Urinary bladder (tissue), 4 donors: ENCODE results near the gene EPOP. TPM values are rescaled to one million over a fixed set of nuclear protein-coding genes. Genes with fewer than 3 reads are reported as not detected.
A peak's percentile ranks its signal among the peaks of the same experiment; 100 is the strongest.

ENCODE experiments used
- DNase-seq: peaks from one replicate; pipeline ENCODE4 v3.0.0-alpha.2; 2015; ENCODE audit errors: extremely low spot score
- H3K27ac ChIP-seq: one replicate; pipeline ENCODE4 v1.5.1; 2013; ENCODE audit warnings: low read depth, mild to moderate bottlenecking, moderate library complexity
- H3K36me3 ChIP-seq: one replicate; pipeline ENCODE4 v1.6.1; 2013; ENCODE audit warnings: mild to moderate bottlenecking, moderate library complexity; ENCODE audit not compliant: insufficient read depth
- H3K4me1 ChIP-seq: one replicate; pipeline ENCODE4 v1.6.1; 2013; ENCODE audit warnings: mild to moderate bottlenecking, moderate library complexity; ENCODE audit not compliant: insufficient read depth
- H3K4me3 ChIP-seq: one replicate; pipeline ENCODE4 v1.5.1; 2013; ENCODE audit warnings: low read depth, low read length
- WGBS: extraction: QIAGEN DNeasy Blood & Tissue Kit; methylation state at CpG from one replicate; pipeline ENCODE4 v1.1.7; 2013; 5-methylcytosine and 5-hydroxymethylcytosine counted together
- polyA plus RNA-seq: library from polyadenylated mRNA; stranded (reverse); fragments of 200-250 nt; gene quantifications from one replicate; pipeline ENCODE4 v1.2.3, GENCODE V29; 2013
- total RNA-seq: library from RNA; depleted of rRNA; stranded (reverse); fragments of >200 nt; gene quantifications from one replicate; pipeline ENCODE4 v1.2.3, GENCODE V29; 2014
- donor health status: healthy with polysubstance abuse.
- donor health status: healthy.

EPOP gene
- total and polyA plus RNA-seq, 2 donors, result 0.32 to 2.3 TPM

DNA sequence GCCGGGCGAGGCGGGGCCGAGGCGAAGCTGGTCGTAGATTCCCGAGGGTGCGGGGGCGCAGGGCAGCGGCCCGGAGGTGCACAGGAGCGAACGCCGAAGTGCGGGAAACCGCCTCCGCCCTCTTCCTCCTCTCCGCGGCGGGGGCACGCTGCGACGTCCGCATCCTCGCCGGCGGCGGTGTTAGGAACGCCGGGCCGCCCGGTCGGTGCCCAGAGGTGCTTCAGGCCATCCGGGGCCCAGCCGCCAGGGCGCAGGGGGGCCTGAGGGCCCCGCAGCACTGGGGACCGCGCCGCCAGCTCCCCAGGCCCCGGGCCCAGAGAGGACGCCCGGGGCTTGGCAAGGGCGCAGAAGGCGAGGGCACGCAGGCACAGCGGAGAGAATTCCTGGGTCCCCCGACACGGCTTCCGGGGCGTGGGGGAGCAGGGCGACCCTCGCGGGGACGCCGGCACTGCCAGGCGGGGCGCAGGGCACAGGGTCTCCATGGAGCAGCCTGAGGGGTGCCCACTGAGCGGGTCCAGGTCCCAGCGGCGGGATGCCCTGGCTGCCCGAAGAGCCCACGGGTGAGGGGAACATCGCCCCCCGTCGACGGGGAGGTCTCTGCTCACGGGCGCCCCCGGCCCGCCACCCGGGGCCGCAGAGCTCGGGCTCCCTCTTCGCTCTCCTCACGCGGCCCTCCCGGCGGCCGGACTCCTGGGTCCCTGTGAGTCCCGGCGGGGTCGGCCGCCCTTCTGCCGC lies 576 bp downstream of the EPOP start:
- no peak overlapping the region for H3K27ac ChIP-seq
- WGBS, result under 1% methylated on average over 85 of the region's 85 CpGs
- peak overlapping the region; percentile 64 for H3K4me3 ChIP-seq
- peaks cover 4% of the 10 kb centered on the region for H3K4me1 ChIP-seq
- DNase-seq, result no peak
- H3K36me3 ChIP-seq, result no peaks in the 10 kb centered on the region

DNA sequence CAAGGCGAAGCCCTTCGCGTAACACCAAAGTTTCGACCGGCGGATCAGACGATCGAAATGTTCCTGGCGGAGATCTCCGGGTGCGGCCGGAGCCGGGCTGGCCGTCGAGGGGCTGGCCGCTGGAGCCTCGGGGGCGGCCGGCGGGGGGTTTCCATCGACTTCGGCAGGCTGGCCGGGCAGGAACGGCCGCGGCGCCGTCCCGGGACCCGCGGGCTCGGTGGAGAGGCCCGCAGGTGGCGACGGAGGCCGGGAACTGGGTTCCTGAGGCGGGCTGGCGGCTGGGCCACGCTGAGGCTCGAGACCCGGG lies 1.1 kb downstream of the EPOP start:
- DNase-seq, result no peak
- H3K27ac ChIP-seq, result no peak overlapping the region
- WGBS, result under 1% methylated on average over 41 of the region's 41 CpGs
- H3K4me3 ChIP-seq, result peak overlapping the region; percentile 64
- peaks cover 4% of the 10 kb centered on the region for H3K4me1 ChIP-seq
- H3K36me3 ChIP-seq, result no peaks in the 10 kb centered on the region

DNA sequence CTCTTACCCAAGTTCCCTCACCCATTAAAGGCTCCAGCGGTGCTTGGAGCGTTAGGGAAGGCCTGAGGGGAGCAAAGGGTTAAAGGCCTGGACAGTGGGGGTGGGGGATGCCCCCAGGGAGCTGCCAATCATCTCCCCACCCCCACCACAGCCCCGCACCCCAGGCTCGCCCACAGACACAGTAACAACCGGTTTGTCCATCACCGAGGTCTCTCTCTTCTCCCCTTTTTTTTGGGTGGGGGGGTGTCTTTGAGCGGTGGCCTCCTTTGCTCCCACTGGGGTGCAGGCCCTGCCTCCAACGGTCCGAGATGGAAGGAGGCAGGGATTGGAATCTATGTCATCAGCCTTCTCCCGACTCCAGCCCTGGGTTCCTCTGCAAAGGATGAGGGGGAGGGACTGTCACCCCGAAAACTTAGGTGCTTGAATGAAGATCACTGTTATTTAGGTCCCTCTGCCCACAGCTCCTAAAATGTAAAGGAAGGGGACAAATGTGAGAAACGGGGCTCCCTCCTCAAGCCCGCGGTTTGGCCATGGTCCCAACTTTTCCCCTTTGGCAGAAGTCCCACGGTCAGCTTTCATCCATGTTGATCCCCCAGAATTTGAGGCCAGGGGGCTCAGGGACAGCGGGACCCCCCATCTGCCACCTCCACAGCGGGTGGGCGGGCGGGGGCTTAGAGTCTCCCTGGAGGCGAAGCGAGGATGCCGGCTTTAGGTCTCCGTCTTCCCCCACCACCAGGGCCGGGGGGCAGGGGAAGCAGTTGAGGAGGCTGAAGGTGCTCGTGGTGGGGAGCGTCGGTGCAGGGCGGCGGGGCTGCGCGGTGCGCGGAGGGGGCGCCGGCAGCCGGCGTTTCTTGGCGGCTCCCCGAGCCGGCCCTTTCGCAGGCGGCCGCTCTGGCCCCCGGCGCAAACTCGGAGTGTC lies 1.7 kb downstream of the EPOP start:
- Histone ChIP-seq H3K4me1 (peaks cover 4% of the 10 kb centered on the region), H3K4me3 (peak overlapping the region; percentile 64), H3K27ac (no peak overlapping the region), H3K36me3 (no peaks in the 10 kb centered on the region)
- WGBS, result 13% methylated on average over 46 of the region's 46 CpGs
- DNase-seq, result no peak

DNA sequence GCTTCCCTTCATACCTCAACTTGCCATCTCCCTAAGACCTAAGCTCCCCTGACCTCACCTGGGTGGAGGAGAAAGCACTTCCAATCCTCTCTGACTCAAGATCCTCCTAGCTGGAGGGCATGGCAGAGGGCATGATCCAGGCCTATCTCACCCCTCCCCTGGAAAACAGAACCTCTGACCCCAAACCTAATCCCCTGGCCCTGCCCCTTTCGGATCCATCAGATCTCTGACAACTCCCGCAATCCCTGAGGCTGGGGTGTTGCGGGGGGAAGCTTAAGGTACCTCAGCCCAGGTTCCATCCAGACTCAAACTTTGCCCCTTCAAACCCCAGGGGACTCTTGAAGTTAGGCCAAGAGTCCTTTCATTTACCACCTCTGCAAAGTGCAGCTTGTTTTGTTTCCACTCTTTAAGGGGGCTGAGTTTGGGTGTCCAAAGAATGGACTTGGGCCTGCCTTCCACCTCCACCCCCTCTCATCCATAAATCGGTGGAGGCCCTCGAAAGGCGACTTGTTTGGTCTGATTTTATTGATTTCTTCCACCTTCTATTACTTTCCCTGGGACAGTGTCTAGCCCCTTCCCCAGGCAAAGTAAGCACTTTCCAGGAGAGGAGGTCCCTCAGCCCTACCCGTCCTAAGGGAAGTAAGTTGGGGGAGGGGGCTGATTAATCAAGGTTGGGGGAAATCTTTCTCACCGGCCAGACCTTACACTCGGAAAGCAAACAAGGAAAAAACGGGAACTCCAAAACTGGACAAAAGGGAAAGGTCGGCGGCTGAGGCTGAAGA lies 2.6 kb downstream of the EPOP start:
- H3K4me3 ChIP-seq, result no peak overlapping the region
- H3K4me1 ChIP-seq, result peaks cover 4% of the 10 kb centered on the region
- no peaks in the 10 kb centered on the region for H3K36me3 ChIP-seq
- WGBS, result 74% methylated on average over 12 of the region's 12 CpGs
- no peak for DNase-seq
- no peak overlapping the region for H3K27ac ChIP-seq

DNA sequence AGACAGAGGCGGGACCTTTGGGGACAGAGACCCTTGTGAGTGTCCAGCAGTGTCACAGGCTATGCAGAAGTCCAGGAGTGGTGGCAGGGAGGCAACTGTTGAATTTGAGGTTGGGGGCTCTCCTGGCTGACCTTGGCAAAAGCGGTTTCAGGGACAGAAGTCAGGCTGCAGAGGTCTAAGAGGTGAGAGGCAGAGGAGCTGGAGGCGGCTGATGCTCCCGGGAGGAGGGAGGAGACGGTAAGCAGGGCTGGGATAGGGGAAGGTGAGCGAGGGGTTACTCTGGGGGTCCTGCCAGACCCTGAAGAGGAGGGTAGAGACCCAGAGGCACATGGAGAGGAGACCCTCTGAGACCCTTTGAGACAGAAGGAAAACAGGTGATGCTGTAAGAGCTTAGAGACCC lies 5.2 kb downstream of the EPOP start:
- Histone ChIP-seq H3K4me1 (peaks cover 4% of the 10 kb centered on the region), H3K27ac (no peak overlapping the region), H3K36me3 (no peaks in the 10 kb centered on the region), H3K4me3 (no peak overlapping the region)
- WGBS, result 15% methylated on average over 6 of the region's 6 CpGs
- DNase-seq, result no peak

DNA sequence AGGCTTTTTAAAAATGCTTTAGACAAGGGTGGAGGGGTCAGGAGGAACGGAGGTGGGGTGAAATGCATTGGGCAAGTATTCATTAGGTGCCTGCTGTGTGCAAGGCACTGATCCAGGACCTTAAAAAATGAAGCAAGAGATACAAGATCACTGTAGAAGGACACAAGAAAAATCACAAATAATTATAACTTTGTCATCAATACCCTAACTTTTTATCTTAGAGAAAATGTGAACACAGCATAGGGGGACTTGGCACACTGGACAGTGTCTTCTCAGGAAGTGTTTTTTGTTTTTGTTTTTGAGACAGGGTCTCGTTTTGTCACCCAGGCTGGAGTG lies 7.0 kb downstream of the EPOP start:
- 39% methylated on average over 2 of the region's 2 CpGs for WGBS

DNA sequence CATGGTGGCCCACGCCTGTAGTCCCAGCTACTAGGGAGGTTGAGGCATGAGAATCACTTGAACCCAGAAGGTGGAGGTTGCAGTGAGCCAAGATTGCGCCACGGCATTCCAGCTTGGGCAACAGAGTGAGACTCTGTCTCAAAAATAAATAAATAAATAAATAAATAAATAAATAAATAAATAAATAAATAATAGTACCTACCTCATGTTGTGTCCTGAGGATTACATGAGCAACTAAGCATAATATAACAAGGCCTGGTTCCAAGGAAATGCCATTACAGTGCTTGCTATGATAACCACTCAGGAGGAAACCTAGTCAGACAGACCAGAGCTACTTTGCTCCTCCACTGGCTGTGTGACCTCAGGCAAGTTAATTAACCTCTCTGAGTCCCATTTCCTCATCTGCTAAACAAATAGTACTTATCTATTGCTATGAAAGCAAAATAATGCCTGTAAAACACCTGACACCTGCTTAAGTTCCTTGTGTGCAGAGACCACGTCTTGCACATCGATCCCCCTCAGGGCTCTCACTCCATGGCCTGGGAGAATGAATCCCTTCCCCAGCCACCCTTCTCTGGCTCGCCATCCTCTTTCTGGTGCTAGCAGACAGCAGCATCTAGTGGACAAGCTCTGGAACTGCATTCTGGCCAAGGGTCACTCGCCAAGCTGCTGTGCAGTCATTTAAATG lies 7.5 kb downstream of the EPOP start:
- no peak for DNase-seq
- Histone ChIP-seq H3K4me3 (no peak overlapping the region), H3K36me3 (no peaks in the 10 kb centered on the region), H3K4me1 (no peaks in the 10 kb centered on the region), H3K27ac (no peak overlapping the region)
- WGBS, result 39% methylated on average over 7 of the region's 7 CpGs

More for the DNA sequence above, 7.0 kb downstream of the EPOP start:
- H3K36me3 ChIP-seq, result no peaks in the 10 kb centered on the region
- H3K4me3 ChIP-seq, result no peak overlapping the region
- H3K27ac ChIP-seq, result no peak overlapping the region
- H3K4me1 ChIP-seq, result no peaks in the 10 kb centered on the region
- DNase-seq, result no peak

DNA sequence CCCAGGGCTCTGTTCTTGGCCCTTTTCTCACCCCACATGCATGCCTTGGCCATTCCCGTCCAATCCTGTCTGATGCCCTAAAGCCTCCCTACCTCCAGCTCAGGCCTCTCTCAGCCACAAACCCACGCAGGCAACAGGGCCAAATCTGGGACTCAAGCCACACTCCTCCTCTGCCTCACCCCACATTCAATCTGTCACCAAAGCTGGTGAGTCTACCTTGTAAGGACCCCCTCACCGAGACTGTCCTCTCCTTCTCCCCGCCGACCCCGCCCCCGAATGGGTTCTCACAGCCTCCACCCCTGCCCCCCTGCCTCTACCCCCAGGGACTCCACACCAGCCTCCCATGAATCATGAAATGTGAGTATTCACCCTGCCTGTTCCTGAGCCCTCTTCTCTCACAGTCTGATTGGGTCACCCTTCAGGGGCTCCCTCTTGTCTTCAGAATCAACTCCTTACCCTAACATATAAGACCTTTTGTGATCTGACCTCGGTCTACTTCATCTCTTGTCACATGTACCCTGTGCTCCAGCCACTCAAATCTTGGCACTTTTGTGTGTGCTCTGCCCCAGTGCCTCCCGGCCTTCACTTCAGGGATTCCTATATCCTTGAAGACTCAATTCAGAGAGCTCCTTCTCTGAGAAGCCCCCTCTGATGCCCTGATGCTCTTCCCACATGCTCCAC lies 10.7 kb downstream of the EPOP start:
- Histone ChIP-seq H3K36me3 (no peaks in the 10 kb centered on the region), H3K27ac (no peak overlapping the region), H3K4me3 (no peak overlapping the region), H3K4me1 (no peaks in the 10 kb centered on the region)
- 81% methylated on average over 9 of the region's 9 CpGs for WGBS
- no peak for DNase-seq

DNA sequence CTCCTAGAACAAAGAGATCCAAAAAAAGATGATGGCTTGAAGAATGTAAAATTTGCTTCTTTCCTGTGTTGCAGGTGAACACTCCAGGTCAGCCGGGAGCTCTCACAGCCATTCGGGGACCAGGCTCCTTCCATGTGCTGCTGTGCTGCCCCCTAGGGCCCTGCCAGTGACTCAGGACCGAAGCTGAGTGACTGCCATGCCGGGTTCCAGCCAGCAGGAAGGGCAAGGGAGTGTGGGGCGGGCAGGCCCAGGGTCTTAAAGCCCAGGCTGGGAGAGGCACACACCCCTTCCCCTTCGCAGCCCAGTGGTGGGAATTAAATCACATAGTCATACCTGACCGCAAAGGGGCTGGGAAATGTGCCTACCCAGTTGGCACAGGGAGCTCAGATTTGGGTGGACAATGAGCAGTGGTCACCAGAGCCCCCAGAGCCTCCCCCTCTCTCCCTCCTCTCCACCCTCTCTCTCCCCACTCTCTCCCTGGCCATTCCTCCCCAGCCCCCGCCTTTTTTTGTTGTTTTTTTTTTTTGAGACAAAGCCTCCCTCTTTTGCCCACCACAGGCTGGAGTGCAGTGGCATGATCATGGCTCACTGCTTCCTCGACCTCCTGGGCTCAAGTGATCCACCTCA lies 11.5 kb downstream of the EPOP start:
- Histone ChIP-seq H3K4me1 (no peaks in the 10 kb centered on the region), H3K4me3 (no peak overlapping the region), H3K36me3 (no peaks in the 10 kb centered on the region), H3K27ac (no peak overlapping the region)
- WGBS, result 22% methylated on average over 9 of the region's 9 CpGs
- no peak for DNase-seq

DNA sequence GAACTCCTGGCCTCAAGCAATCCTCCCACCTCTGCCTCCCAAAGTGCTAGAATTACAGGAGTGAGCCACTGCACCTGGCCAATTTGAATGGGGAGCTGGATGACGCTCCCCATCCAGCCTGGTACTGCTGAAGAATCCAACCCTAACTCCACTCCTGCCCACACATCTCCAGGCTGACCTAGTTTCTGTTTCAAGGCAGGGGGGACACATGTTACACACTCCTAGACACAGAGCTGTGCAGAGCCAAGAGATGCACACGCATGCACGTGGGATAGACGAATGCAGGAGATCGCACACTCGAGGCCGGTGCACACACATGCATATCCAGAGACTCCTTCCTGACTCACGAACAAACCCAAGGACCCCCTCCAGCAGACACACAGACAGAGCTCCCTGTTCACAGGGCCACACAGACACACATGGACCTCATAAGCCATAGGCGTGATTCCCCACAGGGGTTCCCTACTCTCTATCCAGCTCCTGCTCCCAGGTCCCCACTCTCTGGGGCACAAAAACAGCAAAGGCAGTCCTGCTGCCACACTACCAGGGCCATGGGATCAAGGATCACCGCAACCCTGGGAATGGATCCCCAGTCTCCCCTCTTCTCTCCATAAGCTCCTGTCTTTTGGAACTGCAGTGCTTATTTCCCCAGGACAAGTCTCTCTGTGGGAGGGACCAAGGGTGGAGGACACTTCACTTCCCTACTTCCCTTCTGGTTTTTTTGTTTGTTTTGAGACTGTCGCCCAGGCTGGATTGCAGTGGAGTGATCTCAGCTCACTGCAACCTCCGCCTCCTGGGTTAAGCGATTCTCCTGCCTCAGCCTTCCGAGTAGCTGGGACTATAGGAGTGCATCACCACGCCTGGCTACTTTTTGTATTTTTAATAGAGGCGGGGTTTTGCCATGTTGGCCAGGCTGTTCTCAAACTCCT lies 14.4 kb downstream of the EPOP start:
- H3K27ac ChIP-seq, result no peak overlapping the region
- WGBS, result 75% methylated on average over 16 of the region's 16 CpGs
- H3K4me1 ChIP-seq, result no peaks in the 10 kb centered on the region
- DNase-seq, result no peak
- no peak overlapping the region for H3K4me3 ChIP-seq
- no peaks in the 10 kb centered on the region for H3K36me3 ChIP-seq

DNA sequence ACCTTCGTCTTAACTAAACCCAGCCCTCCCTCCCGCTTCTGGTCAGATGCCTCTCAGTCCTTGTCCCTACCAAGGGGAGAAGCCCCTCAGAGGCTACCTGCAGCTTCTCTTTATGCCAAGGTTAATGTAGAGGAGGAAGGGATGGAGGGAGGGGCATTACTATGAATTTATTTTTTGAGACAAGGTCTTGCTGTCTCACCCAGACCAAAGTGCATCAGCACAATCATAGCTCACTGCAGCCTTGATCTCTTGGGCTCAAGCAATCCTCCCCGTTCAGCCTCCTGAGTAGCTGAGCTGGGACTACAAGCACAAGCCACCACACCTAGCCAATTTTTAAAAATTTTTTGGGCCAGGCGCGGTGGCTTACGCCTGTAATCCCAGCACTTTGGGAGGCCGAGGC lies 15.3 kb downstream of the EPOP start:
- H3K4me1 ChIP-seq, result no peaks in the 10 kb centered on the region
- WGBS, result 85% methylated on average over 7 of the region's 7 CpGs
- no peak overlapping the region for H3K4me3 ChIP-seq
- no peaks in the 10 kb centered on the region for H3K36me3 ChIP-seq
- H3K27ac ChIP-seq, result no peak overlapping the region
- DNase-seq, result no peak
